RPMI7951 (cell line): ENCODE data around the gene SLC22A13. TPM values are rescaled to one million over a fixed set of nuclear protein-coding genes. Genes with fewer than 3 reads are reported as not detected.

Experiments used
- total RNA-seq: library from RNA; depleted of rRNA; stranded (reverse); fragments of >200 nt; shearing (Covaris generic); gene quantifications from 2 replicates; pipeline ENCODE4 v1.2.3, GENCODE V29; 2014; rRNA removed

The SLC22A13 gene
- total RNA-seq, 1 experiment from 2014 or later: not detected

Other genes with a start within 250 kb of the SLC22A13 start
- 3.5 and 4.1 TPM in 2 replicates for gene PLCD1, start 236.2 kb upstream of the SLC22A13 start, total RNA-seq
- not detected in 2 replicates for gene DLEC1, start 226.6 kb upstream of the SLC22A13 start, total RNA-seq
- gene ACAA1, start 128.7 kb upstream of the SLC22A13 start, total RNA-seq: 12.5 and 18.3 TPM in 2 replicates
- 3.2 and 4.4 TPM in 2 replicates for gene MYD88, start 127.2 kb upstream of the SLC22A13 start, total RNA-seq
- 50.9 and 58.8 TPM in 2 replicates for gene OXSR1, start 100.3 kb upstream of the SLC22A13 start, total RNA-seq
- gene SLC22A14, start 16.5 kb downstream of the SLC22A13 start, total RNA-seq: 0.12 and 0.20 TPM in 2 replicates
- 7.1 and 7.3 TPM in 2 replicates for gene XYLB, start 81.0 kb downstream of the SLC22A13 start, total RNA-seq
- 1.2 and 1.8 TPM in 2 replicates for gene ACVR2B, start 188.1 kb downstream of the SLC22A13 start, total RNA-seq
- 6.8 and 8.1 TPM in 2 replicates for gene EXOG, start 230.5 kb downstream of the SLC22A13 start, total RNA-seq